Stimulated activated CD8-positive, alpha-beta memory T cell treated with anti-CD3 and anti-CD28 coated beads, Interleukin-7, amount 100 ng/mL, for 48 hours (primary cell): ENCODE results near the gene AIG1.
"Not testable (repeated sequence)": the region's sequence is repeated elsewhere in the genome, so short reads cannot be mapped to it uniquely, and the experiment has no call there.

Experiments used
- DNase-seq, 2 donors: peaks; one replicate each; pipeline ENCODE4 v3.0.0-alpha.2; 2020; ENCODE audit warnings: low read depth in 1 of 2; ENCODE audit errors: extremely low read depth in 1 of 2

Gene AIG1

GRCh38 chr6:143160015-143160414, 99.3 kb downstream of the AIG1 start:
- no peak for DNase-seq

GRCh38 chr6:143160439-143161220, 99.9 kb downstream of the AIG1 start:
- DNase-seq: no peak

DNA sequence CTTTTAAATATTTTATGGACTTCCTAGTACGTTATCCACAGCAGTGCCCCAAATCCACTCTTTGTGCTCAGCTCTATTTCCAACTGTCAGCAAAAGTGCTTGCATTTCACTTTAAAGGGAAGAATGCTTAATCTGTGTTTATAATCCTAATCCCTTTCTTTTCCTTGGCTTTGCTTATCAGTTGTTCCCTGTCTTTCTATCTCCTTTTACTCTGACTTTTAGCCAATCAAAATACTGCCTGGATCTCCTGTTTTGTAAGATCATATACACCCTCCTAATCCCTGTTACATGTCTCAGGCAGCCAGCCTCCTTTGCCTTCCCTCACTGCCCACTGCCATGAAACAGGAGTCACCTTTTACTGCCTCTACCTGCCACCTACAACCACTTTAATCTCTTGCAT, 102.9 kb downstream of the AIG1 start:
- DNase-seq: no peak

GRCh38 chr6:143164565-143165105, 103.9 kb downstream of the AIG1 start:
- DNase-seq: no peak

GRCh38 chr6:143165315-143165855, 104.7 kb downstream of the AIG1 start:
- DNase-seq: no peak

DNA sequence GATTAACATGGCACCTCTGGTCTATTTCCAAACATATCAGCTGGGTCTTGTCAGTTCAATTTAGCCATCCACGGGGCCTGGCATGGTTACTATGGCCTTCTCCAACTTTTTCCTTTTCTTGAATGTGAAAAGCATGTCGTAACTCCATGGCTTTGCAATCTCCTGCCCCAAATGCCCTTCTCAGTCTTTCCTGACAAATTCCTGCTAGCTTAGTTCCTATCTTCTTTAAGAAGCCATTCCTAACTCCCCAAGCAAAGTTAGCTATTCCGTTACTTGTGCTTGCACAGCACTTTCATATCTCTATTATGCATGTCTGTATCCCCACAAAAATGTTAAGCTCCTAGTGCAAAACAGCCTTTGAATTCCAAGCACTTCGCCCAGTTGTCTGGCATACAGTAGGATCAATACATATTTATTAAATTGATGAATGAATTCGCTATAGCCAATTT, 105.6 kb downstream of the AIG1 start:
- DNase-seq: no peak

- DNase-seq: no peak
These were observed 106.5 kb downstream of the AIG1 start for GRCh38 chr6:143167224-143167623.

- not testable (repeated sequence) for DNase-seq
These were observed 107.7 kb downstream of the AIG1 start for GRCh38 chr6:143168396-143168816.

- no peak for DNase-seq
These were observed 108.8 kb downstream of the AIG1 start for GRCh38 chr6:143169440-143169839.

GRCh38 chr6:143174516-143174915, 113.8 kb downstream of the AIG1 start:
- no peak for DNase-seq

DNA sequence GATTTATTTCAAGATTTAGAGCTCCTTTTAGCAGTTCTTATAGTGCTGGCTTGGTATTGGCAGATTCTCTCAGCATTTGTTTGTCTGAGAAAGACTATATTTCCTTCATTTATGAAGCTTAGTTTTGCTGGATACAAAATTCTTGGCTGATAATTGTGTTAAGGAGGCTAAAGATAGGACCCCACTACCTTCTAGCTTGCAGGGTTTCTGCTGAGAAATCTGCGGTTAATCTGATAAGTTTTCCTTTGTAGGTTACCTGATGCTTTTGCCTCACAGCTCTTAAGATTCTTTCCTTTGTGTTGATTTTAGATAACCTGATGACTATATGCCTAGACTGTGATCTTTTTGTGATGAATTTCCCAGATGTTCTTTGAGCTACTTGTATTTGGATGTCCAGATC, 114.3 kb downstream of the AIG1 start:
- no peak for DNase-seq

DNA sequence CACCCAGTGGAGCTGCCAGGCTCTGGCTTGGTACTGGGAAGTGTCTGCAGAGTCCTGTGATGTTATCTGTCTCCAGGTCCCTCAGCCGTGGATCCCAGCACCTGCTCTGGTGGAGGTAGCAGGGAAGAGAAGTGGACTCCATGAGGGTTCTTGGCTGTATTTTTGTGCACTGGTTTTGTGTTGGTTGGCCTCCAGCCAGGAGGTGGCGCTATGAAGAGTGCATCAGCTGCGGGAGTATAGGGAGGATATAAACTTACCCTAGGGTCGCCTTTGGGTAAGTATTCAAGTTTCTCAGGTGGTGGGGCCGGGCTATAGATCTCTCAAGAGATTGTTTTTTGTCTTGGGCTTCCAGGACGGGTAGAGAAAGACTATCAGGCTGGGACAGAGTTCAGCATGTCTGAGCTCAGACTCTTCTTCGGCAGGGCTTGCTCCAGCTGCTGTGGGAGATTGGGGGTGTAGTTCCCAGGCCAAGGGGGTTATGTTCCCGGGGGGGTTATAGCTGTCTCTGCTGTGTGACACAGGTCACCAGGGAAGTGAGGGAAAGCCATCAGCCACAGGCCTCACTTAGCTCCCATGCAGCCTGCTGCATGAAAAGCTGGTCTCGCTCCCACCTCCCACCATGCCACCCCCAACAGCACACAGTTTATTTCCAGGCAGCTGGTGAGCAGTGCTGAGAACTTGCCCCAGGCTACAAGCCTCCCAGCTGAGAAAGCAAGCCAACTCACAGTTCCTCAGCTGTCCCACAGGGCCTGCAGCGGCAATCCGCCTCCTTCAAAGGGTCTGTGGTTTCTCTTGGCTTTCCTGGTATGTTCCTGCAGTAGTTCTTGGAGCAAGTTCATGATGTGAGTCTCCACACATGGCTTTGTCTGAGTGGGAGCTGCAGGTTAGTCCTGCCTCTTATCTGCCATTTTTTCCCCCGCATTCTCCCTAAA, 115.7 kb downstream of the AIG1 start:
- DNase-seq: no peak

DNA sequence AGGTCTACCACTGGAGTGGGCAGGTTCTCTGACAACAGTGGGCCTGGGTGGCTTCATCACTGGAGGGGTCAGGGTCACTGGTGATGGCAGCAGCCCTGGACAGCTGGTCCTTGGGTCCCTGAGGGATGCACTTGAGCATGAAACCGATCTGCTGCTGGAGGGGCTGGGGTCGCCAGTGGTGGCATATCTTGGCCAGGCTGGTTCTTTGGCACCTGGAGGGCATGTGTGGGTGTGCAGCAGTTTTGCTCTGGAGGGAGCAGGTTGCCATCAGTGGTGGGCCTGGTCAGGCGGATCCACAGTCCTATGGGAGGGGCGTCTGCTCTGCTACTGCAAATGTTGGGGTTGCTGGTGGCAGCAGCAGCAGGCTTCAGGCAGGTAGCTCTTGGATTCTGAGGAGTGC, 117.0 kb downstream of the AIG1 start:
- no peak for DNase-seq

DNA sequence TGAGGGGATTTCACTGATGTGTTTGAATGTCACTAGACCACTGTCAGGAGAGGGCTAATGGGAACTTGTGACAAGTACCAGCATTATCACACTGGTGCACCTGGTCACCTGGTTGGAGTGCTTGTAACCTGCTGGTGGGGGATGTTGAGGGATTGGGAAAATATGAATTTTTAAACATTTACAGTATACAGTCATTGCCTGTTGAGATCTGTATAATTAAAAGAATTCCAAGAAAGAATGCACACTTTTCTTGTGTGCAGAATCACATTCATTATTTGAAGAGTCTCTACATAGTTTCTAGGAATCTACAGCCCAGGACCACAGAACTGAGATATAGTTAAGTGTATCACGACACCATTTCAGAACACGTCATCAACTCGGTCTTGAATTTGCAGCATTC, 118.4 kb downstream of the AIG1 start:
- no peak for DNase-seq

DNA sequence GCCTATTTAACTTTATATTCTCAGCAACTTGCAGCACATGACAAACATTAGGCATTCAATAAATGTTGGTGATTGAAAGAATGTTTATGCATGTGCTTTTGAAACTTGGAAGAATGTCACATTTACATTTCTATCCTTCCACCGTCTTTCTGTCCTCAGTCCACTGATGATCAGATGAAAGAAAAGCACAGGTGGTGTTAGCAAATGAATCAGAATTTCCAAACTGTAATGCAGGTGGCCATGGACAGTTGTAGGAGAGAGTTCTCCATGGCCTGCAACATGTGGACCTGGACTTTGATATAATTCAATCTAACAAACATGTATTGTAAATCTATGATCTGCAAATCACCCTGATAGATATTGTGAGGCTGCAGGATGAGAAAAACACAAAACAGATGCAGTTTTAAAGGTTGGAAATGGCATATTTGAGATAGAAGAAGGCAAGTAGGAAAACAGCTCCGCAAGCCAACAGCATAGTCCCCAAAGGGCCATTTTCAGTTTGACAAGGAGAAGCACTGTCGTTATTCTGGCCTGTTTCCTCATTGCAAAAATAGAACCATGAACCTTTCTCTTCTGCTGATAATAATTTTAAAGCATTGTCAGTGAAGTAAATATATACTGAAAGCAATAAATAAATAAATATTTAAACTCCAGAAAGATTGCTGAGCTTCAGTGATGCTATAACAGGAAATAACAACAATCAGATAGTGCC, 119.4 kb downstream of the AIG1 start:
- DNase-seq: no peak

- DNase-seq: no peak
These were observed 120.1 kb downstream of the AIG1 start for GRCh38 chr6:143180826-143181225.

DNA sequence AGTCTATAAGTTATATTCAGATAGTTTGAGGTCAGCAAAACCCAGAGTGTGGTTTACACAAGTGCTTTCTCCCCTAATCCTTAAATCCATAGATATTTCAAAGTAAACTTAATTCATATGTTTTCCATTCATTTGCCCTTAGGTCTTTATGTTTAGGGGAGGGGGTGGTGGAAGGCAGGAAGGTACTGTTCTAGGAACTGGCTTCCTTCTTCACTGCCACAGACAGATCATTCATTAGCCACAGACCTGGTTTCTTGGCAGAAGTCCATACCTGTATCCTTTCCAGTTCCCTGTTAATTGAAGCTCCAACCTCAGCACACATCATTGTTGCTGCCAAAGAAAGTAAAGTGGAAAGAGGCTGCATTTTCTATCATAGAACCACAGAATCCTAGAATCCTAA, 123.0 kb downstream of the AIG1 start:
- no peak for DNase-seq

- DNase-seq: no peak
These were observed 124.6 kb downstream of the AIG1 start for GRCh38 chr6:143185288-143185687.

GRCh38 chr6:143187238-143187923, 126.7 kb downstream of the AIG1 start:
- DNase-seq: no peak

DNA sequence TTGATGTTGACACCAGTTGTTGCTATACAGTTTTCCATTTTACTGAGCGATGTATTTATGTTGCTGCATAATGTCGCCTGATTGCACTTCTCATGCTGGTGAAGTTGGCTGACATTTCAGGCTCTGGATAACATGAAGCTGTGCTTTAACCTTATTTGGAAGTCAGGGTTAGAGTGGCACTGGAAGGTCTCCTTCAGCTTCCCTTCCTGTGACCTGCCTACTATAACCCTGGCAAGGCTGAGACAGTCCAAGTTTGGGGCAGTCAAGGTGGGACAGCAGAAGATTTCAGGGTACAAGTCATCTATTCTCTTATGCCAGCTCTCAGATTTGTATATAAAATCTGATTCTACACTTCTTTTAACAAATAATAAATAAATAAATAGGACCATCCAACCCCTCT, 127.6 kb downstream of the AIG1 start:
- DNase-seq: no peak
